NCI-H146 treated with DMSO at 0.1 percent for 48 hours (cell line): Measurements from ENCODE around the gene HAUS7.

Experiments
- DNase-seq: peaks from one replicate; lab custom pipeline; 2025; ENCODE audit not compliant: unreplicated experiment; lab: John Stamatoyannopoulos, UW

Gene HAUS7

DNA sequence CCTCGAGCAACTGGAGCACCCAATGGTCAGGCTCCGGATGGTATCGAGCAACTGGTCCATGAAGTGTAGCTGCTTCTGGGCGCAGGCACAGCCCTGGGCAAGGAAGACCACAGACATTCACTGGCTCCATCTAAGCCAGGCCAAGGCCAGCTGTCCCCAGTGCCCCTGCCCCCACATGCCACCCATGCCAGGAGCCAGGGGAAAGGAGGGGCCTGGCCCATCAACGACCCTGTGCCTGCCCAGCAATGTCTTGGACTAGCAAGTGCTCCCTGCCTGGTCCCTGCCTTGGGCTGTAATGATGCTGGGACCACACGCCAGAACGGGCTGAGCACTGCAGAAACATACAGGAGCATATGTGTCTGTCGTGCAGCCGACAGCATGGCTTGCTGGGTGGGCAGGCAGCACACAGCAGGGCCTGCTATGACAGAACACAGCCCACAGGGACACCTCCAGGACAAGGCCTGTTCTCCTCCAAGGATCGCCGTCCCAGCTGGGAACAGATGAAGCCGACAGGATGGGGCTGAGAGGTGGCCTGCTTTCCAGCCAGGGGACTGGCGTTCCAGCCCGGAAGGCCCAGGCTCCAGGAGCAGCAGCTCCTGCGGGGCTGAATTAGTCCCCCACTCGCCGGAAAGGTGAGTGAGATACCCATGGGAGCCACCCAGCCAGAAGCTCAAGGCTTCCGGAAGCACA lies 13.1 kb downstream of the HAUS7 start:
- DNase-seq, result no peak

GRCh38 chrX:153456704-153457103 lies 13.7 kb downstream of the HAUS7 start:
- no peak for DNase-seq

- DNase-seq, result no peak
These were observed 14.2 kb downstream of the HAUS7 start for GRCh38 chrX:153456161-153456560.

- DNase-seq, result no peak
These were observed 14.8 kb downstream of the HAUS7 start for GRCh38 chrX:153455571-153455970.

DNA sequence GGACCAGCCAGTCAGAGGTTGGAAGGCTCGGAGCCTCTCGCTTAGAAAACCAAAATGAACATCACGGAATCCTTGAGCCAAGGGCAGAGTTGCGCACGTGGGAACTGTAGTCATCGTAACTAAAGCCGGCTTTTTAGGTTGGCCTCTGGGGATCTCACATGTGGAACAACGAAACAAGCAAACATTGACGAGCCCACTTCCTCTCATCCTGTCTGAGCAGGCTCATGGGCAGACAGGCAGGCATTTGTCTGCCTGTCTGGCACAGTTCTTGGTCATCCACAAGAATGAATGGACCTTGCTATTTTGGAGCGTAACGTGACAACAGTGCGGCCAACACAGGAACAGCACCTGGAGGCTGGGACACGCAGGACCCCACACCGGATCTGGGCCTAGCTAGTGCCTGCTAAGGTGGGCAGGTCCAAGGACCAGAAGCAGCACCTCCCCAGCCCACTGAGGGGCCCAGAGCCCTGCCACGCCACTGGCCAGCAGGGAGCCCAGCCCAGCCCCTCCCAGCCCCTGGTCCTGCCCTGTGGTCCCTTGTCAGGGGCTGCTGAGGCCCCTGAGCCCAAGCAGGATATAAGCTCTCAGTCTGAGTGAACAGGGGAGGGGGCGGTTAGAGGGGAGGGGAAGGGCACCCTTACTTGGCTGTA lies 15.3 kb downstream of the HAUS7 start:
- DNase-seq, result no peak

DNA sequence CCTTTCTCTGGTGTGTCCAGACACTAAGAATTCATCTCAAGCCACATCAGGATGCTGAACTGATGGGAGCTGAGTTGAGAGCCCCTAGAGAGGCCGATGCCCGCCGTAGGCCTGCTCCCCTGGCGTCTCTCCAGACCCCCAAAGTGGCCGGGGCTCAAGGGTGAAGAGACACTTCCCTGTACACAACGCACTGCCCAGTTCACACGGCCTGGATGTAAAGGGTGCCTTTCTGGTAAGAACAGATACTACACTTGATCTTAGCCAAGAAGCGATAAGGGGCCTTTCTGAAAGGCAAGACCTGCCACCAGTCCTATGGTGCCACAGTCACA lies 19.5 kb downstream of the HAUS7 start:
- no peak for DNase-seq

- DNase-seq, result no peak
These were observed 20.0 kb downstream of the HAUS7 start for GRCh38 chrX:153450114-153450948.

DNA sequence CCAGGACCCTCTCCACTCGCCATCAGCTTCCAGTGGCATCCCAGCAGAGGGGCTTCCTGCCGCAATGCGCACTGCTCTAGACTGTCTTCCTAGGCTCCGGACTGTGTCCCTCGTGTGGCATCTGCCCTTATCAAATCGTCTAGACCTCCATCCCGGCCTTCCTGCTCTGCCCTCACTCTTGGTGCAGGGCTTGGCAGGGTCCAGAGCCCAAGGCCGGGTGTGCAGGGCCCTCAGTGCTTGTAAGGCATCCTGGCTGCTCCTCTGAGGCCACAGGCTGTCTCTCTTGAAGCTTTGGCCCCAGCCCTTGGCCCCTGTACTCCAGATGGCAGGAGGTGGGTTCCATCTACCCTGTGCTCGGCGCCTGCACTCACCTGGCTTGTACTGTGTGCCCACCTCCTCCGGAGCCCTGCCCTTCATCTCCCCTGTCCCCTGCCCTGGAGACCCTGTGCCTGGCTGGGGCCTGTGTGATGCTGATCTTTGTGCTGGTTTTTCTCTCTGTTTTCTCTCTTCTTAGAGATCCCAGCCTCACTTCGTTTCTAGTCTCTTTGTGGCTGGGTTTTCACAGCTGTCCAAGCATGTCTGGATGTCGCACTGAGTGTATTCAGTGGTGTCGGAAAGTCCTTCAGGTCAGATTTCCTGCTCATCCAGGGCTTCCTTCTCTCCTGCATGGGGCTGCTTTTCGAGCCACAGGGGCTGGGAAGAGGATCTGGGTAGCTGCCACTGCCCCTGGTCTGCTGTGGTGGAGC lies 20.8 kb downstream of the HAUS7 start:
- DNase-seq, result no peak

- DNase-seq, result no peak
These were observed 21.6 kb downstream of the HAUS7 start for GRCh38 chrX:153448556-153449367.

- DNase-seq, result no peak
These were observed 22.8 kb downstream of the HAUS7 start for GRCh38 chrX:153447581-153447960.

- no peak for DNase-seq
These were observed 23.3 kb downstream of the HAUS7 start for GRCh38 chrX:153446950-153447580.

DNA sequence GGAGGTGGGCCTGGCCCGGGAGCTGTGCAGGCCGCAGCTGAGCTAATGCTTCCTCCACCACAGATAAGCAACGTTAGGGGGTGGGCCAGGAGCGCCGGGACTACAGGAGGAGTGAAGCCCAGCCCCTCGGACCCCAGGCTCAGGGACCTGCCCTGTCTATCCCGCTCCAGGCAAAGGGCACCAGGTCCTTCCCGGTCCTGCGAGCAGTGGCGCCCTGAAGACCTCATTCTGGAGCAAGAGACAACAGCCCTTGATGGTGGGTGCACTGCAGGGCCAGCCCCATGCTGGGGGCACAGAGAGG lies 23.8 kb downstream of the HAUS7 start:
- DNase-seq, result no peak

GRCh38 chrX:153445856-153446635 lies 24.3 kb downstream of the HAUS7 start, which contains the start of gene TREX2:
Gene TREX2 (minus strand): TSS chrX:153446056. CDS start chrX:153445430, 626 bp downstream.
- no peak for DNase-seq

DNA sequence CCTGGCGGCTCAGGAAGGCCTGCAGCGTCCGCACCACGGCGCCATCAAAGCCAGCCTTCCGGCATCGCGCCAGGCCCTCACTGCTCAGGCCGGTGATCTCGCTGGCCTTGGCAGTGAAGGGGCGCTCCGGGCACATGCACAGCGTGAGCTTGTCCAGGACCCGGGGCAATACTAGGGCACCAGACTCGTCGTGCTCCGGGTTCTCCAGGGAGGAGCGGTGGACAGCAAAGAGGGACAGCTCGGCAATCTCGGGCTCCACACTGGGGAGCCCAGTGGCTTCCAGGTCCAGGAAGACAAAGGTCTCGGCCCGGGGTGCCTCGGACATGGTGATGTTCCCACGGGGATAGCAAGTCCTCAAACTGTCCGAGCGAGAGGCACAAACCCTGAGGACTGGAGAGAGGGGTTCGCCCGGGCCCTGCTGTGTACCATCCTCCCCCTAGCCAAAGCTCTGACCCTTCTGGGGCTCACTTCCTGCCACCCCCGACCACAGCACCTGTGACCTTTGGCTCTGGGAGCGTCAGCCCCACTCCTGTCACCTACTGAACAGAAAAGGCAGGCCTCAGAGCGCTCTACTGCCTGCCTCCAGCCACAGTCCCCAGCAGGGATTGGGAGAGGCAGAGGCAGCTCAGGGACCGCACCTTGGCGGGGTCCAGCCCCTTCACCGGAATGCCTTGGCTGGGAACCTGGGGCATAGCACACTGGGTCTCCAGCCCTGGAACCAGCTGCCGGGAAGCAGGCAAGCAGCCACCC lies 25.1 kb downstream of the HAUS7 start:
- DNase-seq, result no peak

GRCh38 chrX:153444333-153445011 lies 25.9 kb downstream of the HAUS7 start:
- DNase-seq, result no peak

- DNase-seq, result no peak
These were observed 26.7 kb downstream of the HAUS7 start for GRCh38 chrX:153443476-153444332.

- no peak for DNase-seq
These were observed 27.9 kb downstream of the HAUS7 start for GRCh38 chrX:153442463-153442862.
